Right cardiac atrium (tissue), 5 donors: ENCODE data around the gene LDLRAD4. TPM values are rescaled to one million over a fixed set of nuclear protein-coding genes. Genes with fewer than 3 reads are reported as not detected.

Experiments
- ATAC-seq, 2 donors: fragments of 200-7000 bp; cut with Tn5 transposase; one replicate each; pipeline versions ENCODE4 v1.8.0 to v1.9.1; 2020; ENCODE audit warnings: moderate library complexity in 2 of 2, mild to moderate bottlenecking in 1 of 2
- DNase-seq, 3 donors: peaks; one replicate each; pipeline ENCODE4 v3.0.0-alpha.2; 2020
- H3K27ac ChIP-seq: one replicate; pipeline ENCODE4 v1.5.1; 2013; ENCODE audit warnings: mild to moderate bottlenecking, low read length, control low read depth, moderate library complexity
- H3K27me3 ChIP-seq: one replicate; pipeline ENCODE4 v1.6.1; 2013; ENCODE audit not compliant: control insufficient read depth, insufficient read depth
- H3K4me1 ChIP-seq: one replicate; pipeline ENCODE4 v1.6.1; 2013; ENCODE audit warnings: low read length; ENCODE audit not compliant: control insufficient read depth, insufficient read depth
- H3K4me3 ChIP-seq: one replicate; pipeline ENCODE4 v1.5.1; 2013; ENCODE audit warnings: low read length, control low read depth
- H3K9me3 ChIP-seq: one replicate; pipeline ENCODE4 v1.6.1; 2013; ENCODE audit warnings: low read length; ENCODE audit not compliant: control insufficient read depth
- WGBS: extraction: QIAGEN DNeasy Blood & Tissue Kit; methylation state at CpG from one replicate; pipeline ENCODE4 v1.1.7; 2013; 5-methylcytosine and 5-hydroxymethylcytosine counted together
- intact Hi-C, 4 donors: fragments of 100-400 bp; cut with DNase I; formaldehyde crosslinking; loops; one replicate each; pipeline versions ENCODE4 v1.11.0 to v1.14.0; 2022 to 2023
- polyA plus RNA-seq: library from polyadenylated mRNA; stranded (reverse); fragments of 200-250 nt; gene quantifications from one replicate; pipeline ENCODE4 v1.2.3, GENCODE V29; 2013
- total RNA-seq, 4 donors: library from RNA; stranded (reverse); fragmentation: NEBNext Ultra II Directional; extraction: Animal tissue kit (Norgen Biotek cat#: 25700); gene quantifications; one replicate each; pipeline ENCODE4 v1.2.1, GENCODE V29; 2021
- donor health status: healthy with polysubstance abuse.
- donor health status: DM: no; HTN: yes; CAD: no.
- donor health status: DM: no; HTN: no; CAD: no.
- donor health status: DM: no; HTN: yes; CAD: no; lungs with severe emphysema.
- donor health status: DM: yes; HTN: yes; CAD: no.

The LDLRAD4 gene
- total and polyA plus RNA-seq, 5 donors: 25.7 to 159 (median 68.1) TPM

DNA sequence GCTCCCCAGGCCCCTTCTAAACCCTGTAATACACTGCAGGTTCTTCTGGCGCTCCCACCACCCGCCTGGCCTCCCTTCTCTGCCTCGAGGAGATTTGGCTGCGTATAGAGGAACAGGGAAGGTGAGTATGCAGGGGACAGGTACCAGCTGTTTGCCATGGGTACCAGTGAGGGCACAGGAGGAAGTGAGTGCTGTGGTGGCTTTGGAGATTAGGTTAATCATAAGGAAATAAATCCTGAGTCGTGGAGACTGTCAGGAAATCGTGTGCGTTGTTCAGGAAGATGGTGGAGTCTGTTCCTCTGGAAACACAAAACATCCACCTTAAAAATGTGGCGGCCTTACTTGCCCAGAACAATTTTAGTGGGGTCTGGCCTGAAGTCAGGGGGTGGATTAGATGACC lies 277.4 kb downstream of the LDLRAD4 start:
- Histone ChIP-seq H3K4me3 (no peak overlapping the region), H3K4me1 (peaks cover 5% of the 10 kb centered on the region), H3K27me3 (no peaks in the 10 kb centered on the region), H3K27ac (no peak overlapping the region), H3K9me3 (no peaks in the 10 kb centered on the region)
- ATAC-seq: no peak
- no peak for DNase-seq
- intact Hi-C loops: loop anchor here in 1 of 4 donors (10.0 kb wide), 1 partner anchor 111 kb away; no protein-coding TSS in a partner anchor
- WGBS: 73% methylated on average over 8 of the region's 8 CpGs

DNA sequence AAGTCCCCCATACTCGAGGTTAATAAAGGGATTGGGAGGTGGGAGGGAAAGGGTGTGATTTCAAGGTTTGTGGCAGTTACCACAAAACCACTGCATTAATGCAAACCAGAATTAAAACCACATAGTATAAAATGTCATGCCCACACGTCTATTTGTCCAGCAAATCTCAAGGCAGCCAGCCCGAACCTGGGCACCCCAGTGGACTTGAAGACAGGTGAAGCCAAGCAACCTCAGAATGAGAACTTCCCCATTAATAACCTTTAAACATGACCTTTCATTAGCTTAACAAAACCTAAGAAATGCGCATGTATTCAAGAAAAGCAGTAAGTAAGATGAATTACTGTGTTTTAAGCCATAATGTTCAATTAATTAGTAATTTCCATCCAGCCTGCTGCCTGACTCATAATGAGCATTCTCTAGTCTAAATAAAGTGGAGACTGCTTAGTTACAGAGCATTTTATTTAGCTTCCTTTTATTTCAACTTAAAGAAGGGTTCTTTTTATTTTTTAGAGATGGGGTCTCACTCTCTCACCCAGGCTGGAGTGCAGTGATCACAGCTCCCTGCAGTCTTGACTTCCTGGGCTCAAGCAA lies 278.2 kb downstream of the LDLRAD4 start:
- H3K4me1 ChIP-seq: peaks cover 5% of the 10 kb centered on the region
- no peak overlapping the region for H3K27ac ChIP-seq
- no peak overlapping the region for H3K4me3 ChIP-seq
- DNase-seq (no peak), ATAC-seq (no peak)
- H3K9me3 ChIP-seq: no peaks in the 10 kb centered on the region
- no peaks in the 10 kb centered on the region for H3K27me3 ChIP-seq
- WGBS: 88% methylated on average over 4 of the region's 4 CpGs
- intact Hi-C loops: loop anchor here in 1 of 4 donors (10.0 kb wide), 1 partner anchor 112 kb away; no protein-coding TSS in a partner anchor

DNA sequence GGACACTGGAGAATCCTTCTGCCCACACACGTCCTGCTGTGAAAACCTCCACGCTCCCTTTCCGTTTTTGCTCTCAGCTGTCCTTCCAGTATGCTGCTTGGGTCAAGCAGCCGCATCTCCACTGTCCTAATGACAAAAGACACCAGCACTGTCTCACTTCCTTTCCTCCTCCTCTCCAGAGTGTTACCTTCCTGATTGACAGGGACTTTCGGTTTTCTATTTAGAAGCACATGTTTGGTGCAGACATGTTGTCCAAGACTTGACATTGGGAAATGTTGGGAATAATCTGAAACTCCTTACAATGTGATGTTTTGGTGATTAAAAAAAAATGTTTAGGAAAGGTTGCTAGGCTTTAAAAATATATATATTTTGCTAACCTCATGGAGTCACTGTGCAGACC lies 281.2 kb downstream of the LDLRAD4 start:
- no peak for DNase-seq
- no peaks in the 10 kb centered on the region for H3K27me3 ChIP-seq
- no peak overlapping the region for H3K27ac ChIP-seq
- no peak overlapping the region for H3K4me3 ChIP-seq
- 69% methylated on average over 5 of the region's 5 CpGs for WGBS
- intact Hi-C loops: loop anchor here in 1 of 4 donors (10.0 kb wide), 2 partner anchors 115 to 225 kb away; no protein-coding TSS in a partner anchor
- H3K9me3 ChIP-seq: no peaks in the 10 kb centered on the region
- peaks cover 5% of the 10 kb centered on the region for H3K4me1 ChIP-seq
- no peak for ATAC-seq

DNA sequence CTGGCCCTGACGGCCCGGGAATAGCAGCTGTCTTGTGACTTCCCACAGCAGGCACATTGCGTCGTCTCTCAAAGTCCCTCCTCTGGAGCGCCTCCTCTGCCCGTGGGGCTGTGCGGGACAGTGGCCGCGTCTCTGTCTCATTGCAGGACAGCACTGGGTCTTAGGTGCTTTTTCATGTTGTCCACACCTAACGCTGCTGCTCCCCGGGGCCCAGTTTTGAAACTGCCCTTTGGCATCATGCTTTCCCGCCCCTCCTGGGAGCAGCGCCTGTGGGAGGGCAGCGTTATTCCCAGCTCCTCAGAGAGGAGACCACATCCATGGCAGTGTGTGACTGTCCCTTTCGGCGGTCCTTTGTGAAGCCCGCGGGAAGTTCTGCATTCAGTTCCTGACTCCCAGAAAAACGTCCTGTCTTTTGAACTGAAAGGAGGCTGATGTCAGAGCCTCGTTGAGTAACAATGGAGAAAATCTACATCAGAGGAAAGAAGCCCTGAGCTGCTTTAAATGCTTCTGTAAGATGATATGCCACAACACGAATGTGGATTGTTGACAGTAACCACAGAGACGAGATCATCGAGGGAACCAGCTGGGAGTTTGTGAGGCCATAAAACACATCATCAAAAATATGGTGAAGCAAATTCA lies 281.8 kb downstream of the LDLRAD4 start:
- 18% methylated on average over 23 of the region's 23 CpGs for WGBS
- intact Hi-C loops: loop anchor here in 1 of 4 donors (10.0 kb wide), 1 partner anchor 226 kb away; no protein-coding TSS in a partner anchor
- peak; percentile 87 for ATAC-seq

DNA sequence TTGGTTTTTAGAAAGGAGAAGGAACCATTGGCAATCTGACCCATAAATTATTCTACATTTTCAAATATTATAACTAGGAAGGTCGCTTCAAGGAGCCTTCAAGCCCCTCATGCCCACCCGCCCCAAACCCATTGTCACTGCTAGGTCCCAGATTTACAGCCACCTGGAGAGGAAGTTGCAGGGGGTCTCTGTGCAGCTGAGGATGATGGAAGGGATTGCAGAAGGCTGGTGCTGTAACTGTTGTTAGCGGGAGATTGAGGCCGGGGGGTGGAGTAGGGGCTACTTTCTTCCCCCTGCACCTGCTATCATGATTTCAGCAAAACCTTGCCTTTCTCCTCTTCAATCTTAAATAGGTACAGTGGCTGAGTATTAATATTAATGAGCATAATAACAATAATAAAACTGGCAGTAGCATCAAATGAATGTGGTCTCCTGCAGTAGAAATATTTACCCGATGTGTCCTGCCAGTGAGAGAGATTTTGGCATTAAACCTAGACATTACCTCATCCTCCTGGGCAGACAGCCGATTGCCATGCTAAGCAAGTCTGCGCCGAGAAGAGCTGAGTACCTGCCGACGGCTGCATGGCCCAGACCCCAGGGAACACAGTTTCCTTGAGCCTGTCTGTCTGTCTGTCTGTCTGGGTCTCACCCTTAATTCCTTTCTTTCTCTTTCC lies 282.4 kb downstream of the LDLRAD4 start:
- H3K4me3 ChIP-seq: no peak overlapping the region
- ATAC-seq: peak; percentile 86 to 87

More for the DNA sequence above, 281.8 kb downstream of the LDLRAD4 start:
- Histone ChIP-seq H3K4me1 (peaks cover 5% of the 10 kb centered on the region), H3K27me3 (no peaks in the 10 kb centered on the region), H3K4me3 (no peak overlapping the region), H3K27ac (peak overlapping the region; percentile 78), H3K9me3 (no peaks in the 10 kb centered on the region)
- peak; percentile 63 to 80 (median 75) for DNase-seq

DNA sequence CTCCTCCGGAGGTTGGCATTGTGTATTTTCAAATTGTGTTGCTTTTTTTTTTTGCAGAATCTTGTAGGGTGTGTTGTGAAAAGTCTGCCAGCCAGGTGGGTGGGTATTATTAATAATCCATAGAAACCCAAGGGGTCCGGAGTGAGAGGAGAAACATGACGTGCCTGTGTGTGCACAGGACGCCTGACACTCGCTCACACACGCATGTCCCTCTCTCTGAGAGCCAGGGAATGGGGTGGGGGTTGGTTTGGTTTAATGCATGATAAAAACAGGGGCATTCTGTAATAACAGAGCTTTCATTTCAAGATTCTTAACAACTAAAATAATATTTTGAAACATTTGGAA lies 283.0 kb downstream of the LDLRAD4 start:
- peak in 1 of 2 donors; percentile 7 for ATAC-seq
- WGBS: 48% methylated on average over 6 of the region's 6 CpGs
- Histone ChIP-seq H3K4me3 (no peak overlapping the region), H3K27ac (no peak overlapping the region), H3K9me3 (no peaks in the 10 kb centered on the region), H3K4me1 (peaks cover 5% of the 10 kb centered on the region), H3K27me3 (no peaks in the 10 kb centered on the region)
- intact Hi-C loops: loop anchor here in 1 of 4 donors (10.0 kb wide), 1 partner anchor 227 kb away; no protein-coding TSS in a partner anchor
- no peak for DNase-seq

More for the DNA sequence above, 282.4 kb downstream of the LDLRAD4 start:
- peak; percentile 53 to 76 (median 71) for DNase-seq
- H3K9me3 ChIP-seq: no peaks in the 10 kb centered on the region
- WGBS: 34% methylated on average over 10 of the region's 10 CpGs
- H3K4me1 ChIP-seq: peaks cover 5% of the 10 kb centered on the region
- H3K27me3 ChIP-seq: no peaks in the 10 kb centered on the region
- peak overlapping the region; percentile 14 for H3K27ac ChIP-seq
- intact Hi-C loops: loop anchor here in 1 of 4 donors (10.0 kb wide), 1 partner anchor 226 kb away; no protein-coding TSS in a partner anchor

DNA sequence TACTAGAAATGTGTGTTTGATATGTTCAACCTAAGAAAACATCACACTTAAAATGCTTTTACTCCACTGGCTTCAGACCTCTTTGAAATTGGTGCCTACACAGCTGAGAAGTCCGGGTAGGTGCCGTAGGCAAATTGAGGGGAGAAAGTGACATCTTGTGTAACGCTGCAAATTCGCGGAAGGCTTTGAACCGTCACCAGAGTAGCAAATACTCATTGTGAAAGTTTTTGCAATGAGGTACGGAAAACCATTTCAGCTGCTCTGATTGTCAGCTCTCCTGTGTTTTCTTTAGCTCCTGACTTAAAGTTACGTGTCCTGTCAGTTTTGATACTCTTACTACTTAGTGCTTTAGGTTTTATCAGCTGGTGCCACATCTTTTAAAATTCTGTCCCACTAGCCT lies 283.3 kb downstream of the LDLRAD4 start:
- DNase-seq (no peak), ATAC-seq (no peak)
- Histone ChIP-seq H3K4me1 (peaks cover 5% of the 10 kb centered on the region), H3K4me3 (no peak overlapping the region), H3K9me3 (no peaks in the 10 kb centered on the region), H3K27me3 (no peaks in the 10 kb centered on the region), H3K27ac (no peak overlapping the region)
- intact Hi-C loops: loop anchor here in 1 of 4 donors (10.0 kb wide), 1 partner anchor 227 kb away; no protein-coding TSS in a partner anchor
- 64% methylated on average over 8 of the region's 8 CpGs for WGBS

DNA sequence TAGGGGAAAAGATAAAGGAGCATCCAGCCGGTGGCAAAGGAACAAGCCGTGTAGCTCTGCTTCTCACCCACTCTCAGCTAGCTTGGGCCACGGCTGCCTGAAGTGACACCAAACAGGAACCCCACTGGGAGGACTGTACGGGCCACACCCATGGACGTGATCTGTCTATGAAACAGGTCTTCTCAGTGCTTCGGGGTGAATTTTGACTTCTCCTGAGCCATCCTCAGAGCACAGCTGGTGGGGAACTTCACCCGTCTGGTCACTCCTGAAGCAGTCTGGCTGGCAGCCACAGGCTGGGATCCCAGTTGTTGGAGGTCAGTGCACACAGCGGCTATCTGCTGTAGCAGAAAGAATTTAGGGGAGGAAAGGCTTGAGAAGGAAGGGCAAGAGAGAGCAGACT lies 284.0 kb downstream of the LDLRAD4 start:
- intact Hi-C loops: loop anchor here in 1 of 4 donors (10.0 kb wide), 1 partner anchor 228 kb away; no protein-coding TSS in a partner anchor
- DNase-seq (peak; percentile 54 to 86 (median 71)), ATAC-seq (peak; percentile 22 to 36)
- H3K27me3 ChIP-seq: no peaks in the 10 kb centered on the region
- H3K4me3 ChIP-seq: no peak overlapping the region
- H3K4me1 ChIP-seq: peaks cover 5% of the 10 kb centered on the region
- no peak overlapping the region for H3K27ac ChIP-seq
- 51% methylated on average over 8 of the region's 8 CpGs for WGBS
- H3K9me3 ChIP-seq: no peaks in the 10 kb centered on the region

DNA sequence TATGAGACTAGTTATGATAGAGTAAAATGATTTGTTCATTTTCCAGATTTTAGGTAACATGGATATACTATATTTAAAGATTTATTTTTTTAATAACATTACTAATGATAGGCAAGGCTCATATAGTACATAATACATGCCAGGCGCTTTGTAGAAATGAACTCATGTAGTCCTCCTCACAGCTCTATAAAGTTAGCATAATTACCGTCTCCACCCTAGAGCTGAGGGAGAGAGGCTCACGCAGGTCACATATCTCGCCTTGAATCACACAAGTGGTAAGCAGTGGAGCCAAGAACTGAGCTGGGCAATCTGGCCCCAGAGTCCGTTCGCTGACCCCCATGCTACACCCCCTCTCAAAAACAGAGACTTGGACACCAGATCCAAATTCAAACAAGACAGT lies 285.3 kb downstream of the LDLRAD4 start:
- Histone ChIP-seq H3K27me3 (no peaks in the 10 kb centered on the region), H3K4me1 (peaks cover 6% of the 10 kb centered on the region), H3K4me3 (no peak overlapping the region), H3K9me3 (no peaks in the 10 kb centered on the region), H3K27ac (no peak overlapping the region)
- no peak for ATAC-seq
- intact Hi-C loops: loop anchor here in 1 of 4 donors (10.0 kb wide), 1 partner anchor 229 kb away; no protein-coding TSS in a partner anchor
- DNase-seq: no peak
- 76% methylated on average over 6 of the region's 6 CpGs for whole genome bisulfite sequencing

DNA sequence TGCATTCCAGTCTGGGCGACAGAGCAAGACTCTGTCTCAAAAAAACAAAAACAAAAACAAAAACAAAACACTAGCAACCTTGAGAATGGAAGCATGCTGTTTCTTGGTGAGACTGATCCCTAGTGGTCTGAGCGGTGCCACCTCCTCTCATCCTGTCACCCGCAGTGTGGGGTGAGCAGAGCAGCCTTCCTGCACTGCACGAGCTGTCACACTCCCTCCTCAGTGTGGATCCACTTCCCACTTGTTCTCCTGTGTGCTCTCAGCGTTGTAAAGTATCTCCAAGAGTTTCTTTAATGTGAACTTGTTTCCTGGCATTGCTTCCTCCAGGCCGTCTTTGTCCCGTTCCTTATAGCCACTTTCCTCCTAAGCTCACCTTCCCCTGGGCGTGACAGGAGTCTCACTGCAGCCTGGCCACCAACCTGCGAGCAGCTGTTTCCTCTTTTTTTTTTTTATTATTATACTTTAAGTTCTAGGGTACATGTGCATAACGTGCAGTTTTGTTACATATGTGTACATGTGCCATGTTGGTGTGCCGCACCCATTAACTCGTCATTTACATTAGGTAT lies 287.3 kb downstream of the LDLRAD4 start:
- H3K27ac ChIP-seq: no peak overlapping the region
- no peaks in the 10 kb centered on the region for H3K27me3 ChIP-seq
- no peak overlapping the region for H3K4me3 ChIP-seq
- DNase-seq (no peak), ATAC-seq (no peak)
- 80% methylated on average over 12 of the region's 12 CpGs for WGBS
- peaks cover 4% of the 10 kb centered on the region for H3K4me1 ChIP-seq
- H3K9me3 ChIP-seq: no peaks in the 10 kb centered on the region
- intact Hi-C loops: loop anchor here in 1 of 4 donors (10.0 kb wide), 1 partner anchor 231 kb away; no protein-coding TSS in a partner anchor
